ENCODE measurements around the gene ARID4B. TPM values are rescaled to one million over a fixed set of nuclear protein-coding genes. Genes with fewer than 3 reads are reported as not detected.

The ARID4B gene
- 67.4 TPM for total RNA-seq

GRCh38 chr1:235327559-235328270, at the start of gene ARID4B:
Gene ARID4B, minus strand, starts transcription at chr1:235328179. Its CDS starts 1,260 bp downstream, at chr1:235326919.

GRCh38 chr1:235367000-235367908, 39.3 kb upstream of the ARID4B start, which contains the start of gene TBCE:
Gene TBCE, plus strand, starts transcription at chr1:235367427. Its CDS starts 12,623 bp downstream, at chr1:235380050.

GRCh38 chr1:235328271-235329138, 526 bp upstream of the ARID4B start, which contains the start of gene GGPS1:
Gene GGPS1, plus strand, starts transcription at chr1:235328570. Its CDS starts 6,695 bp downstream, at chr1:235335265.

GRCh38 chr1:235160957-235161684, 166.9 kb downstream of the ARID4B start, which contains the start of gene RBM34:
Gene RBM34, minus strand, starts transcription at chr1:235161250. Its CDS starts 24 bp downstream, at chr1:235161226.

GRCh38 chr1:235128456-235129328, 199.3 kb downstream of the ARID4B start, which contains the start of gene TOMM20:
Gene TOMM20, minus strand, starts transcription at chr1:235128837. Its CDS starts 122 bp downstream, at chr1:235128715.

Small RNA genes within 50 kb of the gene (small RNA-seq; reads per million reads assigned to genes)
- gene AL391994.1 = not detected
- gene MIR4753 = not detected
- gene SNORA14B = 9.8 reads per million, percentile 93 among the genes with 10 or more reads in this experiment

Other genes with a start within 250 kb of the ARID4B start
- gene TOMM20, start 199.3 kb downstream of the ARID4B start, total RNA-seq = 154 TPM
- gene RBM34, start 166.9 kb downstream of the ARID4B start, total RNA-seq = 65.3 TPM
- 33.9 TPM for gene GGPS1, start 391 bp upstream of the ARID4B start, total RNA-seq
- 36.0 TPM for gene TBCE, start 39.2 kb upstream of the ARID4B start, total RNA-seq
- gene B3GALNT2, start 176.3 kb upstream of the ARID4B start, total RNA-seq = 22.8 TPM